ENCODE data around the gene TCEA3.

The TCEA3 gene

GRCh38 chr1:23424293-23425192, at the start of gene TCEA3:
Gene TCEA3, minus strand, starts transcription at chr1:23424748. Its CDS starts 115 bp downstream, at chr1:23424633.
- FAIRE-seq: no peak
- DNase-seq (ENCODE audit: insufficient read length, low spot score): no peak
- TF ChIP-seq CTCF (IDR thresholded peaks at IDR 0.05; ENCODE audit: insufficient read depth, missing control alignments): no peak

- DNase-seq (ENCODE audit: insufficient read length, low spot score): no peak
- no peak for FAIRE-seq
- TF ChIP-seq CTCF (IDR thresholded peaks at IDR 0.05; ENCODE audit: insufficient read depth, missing control alignments): no peak
Observed at GRCh38 chr1:23473037-23473800, 48.7 kb upstream of the TCEA3 start.

DNA sequence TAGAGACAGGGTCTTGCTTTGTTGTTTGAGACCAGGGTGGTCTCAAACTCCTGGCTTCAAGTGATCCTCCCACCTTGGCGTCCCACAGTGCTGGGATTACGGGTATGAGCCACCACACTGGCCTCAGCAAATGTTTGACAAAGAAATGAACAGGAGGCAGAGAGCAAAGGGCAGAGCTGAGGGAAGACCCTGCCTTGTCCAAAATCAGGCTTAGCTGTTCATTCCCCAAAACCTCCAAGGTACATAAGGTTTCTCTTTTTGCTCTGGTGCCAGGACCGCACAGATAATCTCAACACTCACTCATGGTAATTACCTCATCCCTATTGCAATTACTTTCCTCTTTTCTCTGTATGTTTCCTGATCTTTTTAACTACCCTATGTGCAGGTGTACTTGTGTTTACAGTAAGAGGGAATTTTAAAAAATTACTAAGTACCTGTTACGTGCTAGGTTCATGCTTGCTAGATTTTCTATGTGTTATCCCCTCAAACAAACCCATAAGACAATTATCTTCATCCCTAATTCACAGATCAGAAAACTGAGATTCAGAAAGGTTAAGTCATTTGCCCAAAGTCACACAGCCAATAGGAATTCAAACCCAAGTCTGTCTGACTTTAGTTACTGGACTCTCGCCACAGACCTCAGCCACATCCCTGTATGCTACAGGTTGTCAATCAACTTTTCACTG, 47.9 kb upstream of the TCEA3 start:
- TF ChIP-seq CTCF (IDR thresholded peaks at IDR 0.05; ENCODE audit: insufficient read depth, missing control alignments): no peak
- FAIRE-seq: no peak
- no peak for DNase-seq (ENCODE audit: insufficient read length, low spot score)

DNA sequence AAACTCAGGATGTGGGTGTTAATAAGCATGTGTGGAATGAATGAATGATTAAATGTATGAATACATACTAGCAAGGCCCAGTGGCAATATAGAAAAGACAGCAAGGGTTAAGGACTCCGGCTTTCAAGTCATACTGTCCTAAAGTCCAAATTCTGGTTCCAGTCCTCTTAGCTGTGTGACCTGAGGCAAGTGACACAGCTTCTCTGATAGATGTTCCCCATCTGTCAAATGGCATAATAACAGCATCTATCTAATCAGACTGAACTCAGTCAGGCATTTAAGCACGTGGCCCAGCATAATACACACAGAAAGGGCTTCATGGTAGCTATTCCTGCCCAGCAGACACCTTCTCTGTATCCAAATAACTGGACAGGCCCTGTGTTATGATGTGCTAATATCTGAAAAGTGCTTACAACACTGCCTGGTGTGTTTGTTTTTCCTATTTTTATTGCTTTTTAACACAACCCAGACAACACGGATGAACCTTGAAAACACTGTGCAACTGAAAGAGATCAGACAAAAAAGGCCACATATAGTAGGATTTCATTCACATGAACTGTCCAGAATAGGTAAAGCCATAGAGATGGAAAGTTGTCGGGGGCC, 47.0 kb upstream of the TCEA3 start:
- FAIRE-seq (no peak), DNase-seq (ENCODE audit: insufficient read length, low spot score) (no peak)
- no peak for TF ChIP-seq CTCF (IDR thresholded peaks at IDR 0.05; ENCODE audit: insufficient read depth, missing control alignments)

DNA sequence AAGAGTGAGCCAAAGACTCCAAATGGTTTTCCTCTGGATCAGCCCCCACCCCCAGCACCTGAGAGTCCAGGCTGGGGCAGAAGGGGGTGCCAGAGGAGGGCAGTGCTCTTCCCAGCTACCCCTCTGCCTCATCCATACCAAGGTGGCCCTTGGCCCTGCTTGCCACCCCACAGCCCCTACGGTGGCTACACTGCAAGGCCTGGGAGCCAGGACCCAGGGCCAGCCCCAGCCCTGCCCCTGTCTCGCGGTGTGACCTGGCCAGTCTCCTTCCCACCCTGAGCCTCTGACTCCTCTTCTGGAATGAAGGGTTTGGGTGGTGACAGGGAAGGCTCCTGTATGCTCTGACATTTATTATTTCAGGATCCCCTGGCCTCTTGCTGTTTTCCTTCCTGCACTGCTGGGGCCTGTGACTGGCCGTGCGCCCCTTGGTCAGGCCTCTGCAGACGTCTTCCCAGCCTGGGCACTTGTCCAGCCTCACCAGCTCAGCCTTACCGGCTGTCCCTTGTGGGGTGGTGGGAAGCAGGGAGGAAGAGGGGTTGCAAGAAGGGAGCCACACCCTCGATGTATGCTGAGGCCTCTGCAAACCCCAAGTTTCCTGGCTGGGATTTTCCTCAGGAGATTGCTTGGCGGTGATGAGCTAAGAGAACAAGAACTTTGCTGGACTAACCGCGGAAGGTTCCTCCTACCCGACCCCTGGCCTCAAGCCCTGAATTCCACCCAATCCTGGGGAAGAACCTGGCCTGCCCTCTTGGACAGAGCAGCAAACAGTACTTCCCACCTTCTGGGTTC, 45.9 kb upstream of the TCEA3 start:
- no peak for FAIRE-seq
- TF ChIP-seq CTCF (IDR thresholded peaks at IDR 0.05; ENCODE audit: insufficient read depth, missing control alignments): no peak
- DNase-seq (ENCODE audit: insufficient read length, low spot score): no peak

DNA sequence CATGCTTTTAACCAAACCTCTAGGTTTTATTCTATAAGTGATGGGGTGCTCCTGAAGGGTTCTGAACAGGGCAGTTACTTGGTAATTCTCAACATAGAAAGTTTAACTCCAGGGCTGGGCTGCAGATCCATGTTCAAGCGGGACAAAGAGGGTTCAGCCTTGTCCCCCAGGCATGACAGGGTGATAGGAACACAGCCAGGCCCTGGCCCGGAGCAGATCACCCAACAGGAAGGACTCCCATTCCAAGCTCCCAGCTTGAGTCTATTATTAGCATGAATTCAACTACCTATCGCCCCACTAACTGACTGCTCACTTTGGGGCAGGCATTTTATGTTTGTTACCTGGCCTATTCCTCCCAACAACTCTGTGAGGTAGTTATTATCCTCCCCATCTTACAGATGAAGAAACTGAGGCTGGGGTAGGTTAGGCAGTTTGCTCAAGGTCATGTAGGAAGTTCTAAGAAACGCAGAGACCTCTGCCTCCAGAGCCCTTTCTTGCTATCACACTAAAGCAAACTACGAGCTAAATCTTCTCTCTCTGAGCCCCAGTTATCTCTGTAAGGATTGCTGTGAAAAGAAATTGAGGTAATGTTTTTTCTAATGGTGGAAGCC, 44.9 kb upstream of the TCEA3 start:
- TF ChIP-seq CTCF (IDR thresholded peaks at IDR 0.05; ENCODE audit: insufficient read depth, missing control alignments): no peak
- DNase-seq (ENCODE audit: insufficient read length, low spot score) (no peak), FAIRE-seq (no peak)
